CD4-positive, alpha-beta memory T cell (primary cell): Measurements from ENCODE around the gene SIRT5. TPM values are rescaled to one million over a fixed set of nuclear protein-coding genes. Genes with fewer than 3 reads are reported as not detected.

Experiments used
- CTCF ChIA-PET: fragments of 350-600 bp; sonication (Branson Sonifier 250); formaldehyde crosslinking; loops from one replicate; lab custom pipeline; 2021; ENCODE audit warnings: inconsistent platforms; ENCODE audit not compliant: partially characterized antibody; lab: Charles Lee
- POLR2A ChIA-PET: fragments of 350-600 bp; sonication (Branson Sonifier 250); formaldehyde crosslinking; loops from one replicate; lab custom pipeline; 2021; ENCODE audit not compliant: partially characterized antibody; lab: Charles Lee
- DNase-seq, 5 donors: peaks; one replicate each; pipeline versions ENCODE4 v3.0.0 to v3.0.0-alpha.2; 2020 to 2022; ENCODE audit warnings: mixed read lengths in 1 of 5
- H3K27ac ChIP-seq: one replicate; pipeline ENCODE4 v1.7.0; 2013; ENCODE audit warnings: low read depth, low read length
- H3K27me3 ChIP-seq: 2 replicates; pipeline ENCODE4 v1.7.0; 2013; ENCODE audit warnings: mild to moderate bottlenecking, low read length, moderate library complexity; ENCODE audit not compliant: insufficient read depth
- H3K36me3 ChIP-seq: 2 replicates; pipeline ENCODE4 v1.7.0; 2013; ENCODE audit warnings: mild to moderate bottlenecking, low read length, moderate library complexity; ENCODE audit not compliant: insufficient read depth
- H3K4me1 ChIP-seq: 2 replicates; pipeline ENCODE4 v1.7.0; 2013; ENCODE audit warnings: mild to moderate bottlenecking, low read length, moderate library complexity; ENCODE audit not compliant: insufficient read depth
- H3K4me3 ChIP-seq, 2 donors: one replicate each; pipeline ENCODE4 v1.7.0; 2013; ENCODE audit warnings: low read length in 2 of 2, mild to moderate bottlenecking in 1 of 2
- H3K9me3 ChIP-seq, 2 donors: one replicate each; pipeline ENCODE4 v1.7.0; 2013; ENCODE audit warnings: low read length in 2 of 2, control low read depth in 1 of 2; ENCODE audit not compliant: control insufficient read depth in 1 of 2
- H3K27ac Mint-ChIP-seq, 7 donors: one replicate each; pipeline ENCODE4 v1.8.0; 2020 to 2021; ENCODE audit warnings: mixed read lengths in 7 of 7, mild to moderate bottlenecking in 6 of 7, inconsistent platforms in 3 of 7, moderate library complexity in 3 of 7
- H3K27me3 Mint-ChIP-seq, 2 donors: one replicate each; pipeline ENCODE4 v1.8.0; 2020 to 2021; ENCODE audit warnings: mixed read lengths in 2 of 2
- H3K36me3 Mint-ChIP-seq, 2 donors: one replicate each; pipeline ENCODE4 v1.8.0; 2020 to 2021; ENCODE audit warnings: mixed read lengths in 2 of 2, inconsistent platforms in 1 of 2, mild to moderate bottlenecking in 1 of 2
- H3K4me1 Mint-ChIP-seq, 4 donors: one replicate each; pipeline ENCODE4 v1.8.0; 2020 to 2021; ENCODE audit warnings: mixed read lengths in 4 of 4, mild to moderate bottlenecking in 1 of 4
- H3K4me3 Mint-ChIP-seq, 8 donors: one replicate each; pipeline ENCODE4 v1.8.0; 2020 to 2021; ENCODE audit warnings: mixed read lengths in 8 of 8, mild to moderate bottlenecking in 7 of 8, moderate library complexity in 6 of 8, inconsistent platforms in 3 of 8
- H3K9me3 Mint-ChIP-seq, 8 donors: one replicate each; pipeline ENCODE4 v1.8.0; 2020 to 2021; ENCODE audit warnings: mixed read lengths in 8 of 8, mild to moderate bottlenecking in 5 of 8, inconsistent platforms in 3 of 8, moderate library complexity in 1 of 8
- intact Hi-C: fragments of 100-400 bp; cut with micrococcal nuclease; formaldehyde crosslinking; loops from one replicate; pipeline ENCODE4 v1.15.1; 2023
- polyA plus RNA-seq, 2 donors: library from polyadenylated mRNA; unstranded; fragments of 300-500 nt; fragmentation: Illumina TruSeq; gene quantifications; one replicate each; pipeline ENCODE4 v1.2.3, GENCODE V29; 2021
- total RNA-seq, 2 experiments: library from RNA; stranded (reverse); gene quantifications; one replicate each; pipeline ENCODE4 v1.2.3, GENCODE V29; 2021

The SIRT5 gene
- total and polyA plus RNA-seq, 4 experiments from 2014 or later: 13.2 to 20.6 (median 17.9) TPM

- peaks cover 70 to 99% (median 84%) of the 10 kb centered on the region in 4 donors for H3K4me1 Mint-ChIP-seq
- H3K4me3 Mint-ChIP-seq: peak overlapping the region in 6 of 8 donors; percentile 13 to 67 (median 48)
- Histone ChIP-seq H3K27ac (no peak overlapping the region), H3K4me1 (peaks cover 96% of the 10 kb centered on the region), H3K27me3 (no peaks in the 10 kb centered on the region), H3K4me3 (peak overlapping the region in 1 of 2 donors; percentile 3), H3K9me3 (no peaks in the 10 kb centered on the region), H3K36me3 (no peaks in the 10 kb centered on the region)
- DNase-seq: no peak
- intact Hi-C loops: loop anchor here (5.0 kb wide), 1 partner anchor 33 kb away; no protein-coding TSS in a partner anchor
- H3K9me3 Mint-ChIP-seq: no peaks in the 10 kb centered on the region
- peaks cover 3 to 5% of the 10 kb centered on the region in 2 donors for H3K36me3 Mint-ChIP-seq
- H3K27ac Mint-ChIP-seq: no peak overlapping the region
- H3K27me3 Mint-ChIP-seq: no peaks in the 10 kb centered on the region
- POLR2A ChIA-PET: interaction anchor here (0.7 to 1.4 kb wide), 2 partner anchors 10 to 49 kb away, joined by 3 read pairs; partner anchors contain the start of gene NOL7
- CTCF ChIA-PET: interaction anchor here (1.0 kb wide), 1 partner anchor 9 kb away, joined by 3 read pairs; no protein-coding TSS in a partner anchor
Observed at GRCh38 chr6:13663986-13664385, 89.6 kb downstream of the SIRT5 start.

Other genes starting within 250 kb of the SIRT5 start
- 10 to 100 TPM; 12.6 to 13.2 TPM for gene TBC1D7, start 246.1 kb upstream of the SIRT5 start, total RNA-seq
- 10 to 100 TPM; 16.2 to 24.5 TPM for gene TBC1D7, start 246.1 kb upstream of the SIRT5 start, polyA plus RNA-seq
- 1 to 10 TPM in 1 of 2 experiments, under 1 TPM in 1; 0.97 to 1.1 TPM for gene GFOD1, start 87.0 kb upstream of the SIRT5 start, total RNA-seq
- under 1 TPM in 1 of 2 donors, not detected in 1; 0.95 TPM for gene GFOD1, start 87.0 kb upstream of the SIRT5 start, polyA plus RNA-seq
- gene NOL7, start 40.7 kb downstream of the SIRT5 start, total RNA-seq: 10 to 100 TPM; 62.1 to 69.1 TPM
- 100 to 1,000 TPM; 118 to 137 TPM for gene NOL7, start 40.7 kb downstream of the SIRT5 start, polyA plus RNA-seq
- gene RANBP9, start 137.2 kb downstream of the SIRT5 start, total RNA-seq: 10 to 100 TPM; 51.1 to 52.9 TPM
- gene RANBP9, start 137.2 kb downstream of the SIRT5 start, polyA plus RNA-seq: 1 to 10 TPM; 3.4 to 8.8 TPM
- 10 to 100 TPM; 11.3 to 11.5 TPM for gene MCUR1, start 240.0 kb downstream of the SIRT5 start, total RNA-seq
- gene MCUR1, start 240.0 kb downstream of the SIRT5 start, polyA plus RNA-seq: 10 to 100 TPM in 1 of 2 donors, 1 to 10 TPM in 1; 5.9 to 11.6 TPM